COLO668 (cell line): ENCODE results near the gene COPS9.

ENCODE experiments used
- DNase-seq: peaks from one replicate; lab custom pipeline; 2025; ENCODE audit not compliant: unreplicated experiment; lab: John Stamatoyannopoulos, UW

COPS9 gene

GRCh38 chr2:240166761-240167587 lies 30.9 kb upstream of the COPS9 start:
- DNase-seq: no peak

GRCh38 chr2:240166191-240166590 lies 30.1 kb upstream of the COPS9 start:
- no peak for DNase-seq

- no peak for DNase-seq
Measured at GRCh38 chr2:240165661-240166060, 29.6 kb upstream of the COPS9 start.

GRCh38 chr2:240165034-240165433 lies 28.9 kb upstream of the COPS9 start:
- DNase-seq: no peak

- no peak for DNase-seq
Measured at GRCh38 chr2:240164586-240164985, 28.5 kb upstream of the COPS9 start.

GRCh38 chr2:240163844-240164574 lies 27.9 kb upstream of the COPS9 start:
- DNase-seq: no peak

GRCh38 chr2:240162939-240163714 lies 27.0 kb upstream of the COPS9 start:
- DNase-seq: no peak

- DNase-seq: no peak
Measured at GRCh38 chr2:240162531-240162930, 26.4 kb upstream of the COPS9 start.

GRCh38 chr2:240162032-240162431 lies 25.9 kb upstream of the COPS9 start:
- no peak for DNase-seq

GRCh38 chr2:240161087-240161750 lies 25.1 kb upstream of the COPS9 start:
- no peak for DNase-seq

- no peak for DNase-seq
Measured at GRCh38 chr2:240160291-240161086, 24.4 kb upstream of the COPS9 start.

- DNase-seq: no peak
Measured at GRCh38 chr2:240159251-240159839, 23.2 kb upstream of the COPS9 start.

GRCh38 chr2:240157147-240157470 lies 21.0 kb upstream of the COPS9 start:
- DNase-seq: no peak

GRCh38 chr2:240156435-240157146 lies 20.5 kb upstream of the COPS9 start:
- no peak for DNase-seq

GRCh38 chr2:240155745-240156390 lies 19.8 kb upstream of the COPS9 start:
- DNase-seq: no peak

GRCh38 chr2:240155048-240155744 lies 19.1 kb upstream of the COPS9 start:
- DNase-seq: no peak

- no peak for DNase-seq
Measured at GRCh38 chr2:240154606-240155005, 18.5 kb upstream of the COPS9 start.

- no peak for DNase-seq
Measured at GRCh38 chr2:240153418-240153817, 17.3 kb upstream of the COPS9 start.
